Activated T-cell treated with anti-CD3 and anti-CD28 coated beads, Interleukin-2, amount 50 U/mL, for 1 hour (primary cell): ENCODE data around the gene CFAP46.
"Not testable (repeated sequence)": the region's sequence is repeated elsewhere in the genome, so short reads cannot be mapped to it uniquely, and the experiment has no call there.

Experiments used
- DNase-seq: peaks from one replicate; pipeline ENCODE4 v3.0.0-alpha.2; 2020

Gene CFAP46

GRCh38 chr10:132803416-132804210 lies 138.8 kb downstream of the CFAP46 start:
- DNase-seq, result no peak

- no peak for DNase-seq
Measured at GRCh38 chr10:132802694-132803320, 139.6 kb downstream of the CFAP46 start.

- DNase-seq, result no peak
Measured at GRCh38 chr10:132802048-132802447, 140.3 kb downstream of the CFAP46 start.

- DNase-seq, result no peak
Measured at GRCh38 chr10:132799865-132800264, 142.5 kb downstream of the CFAP46 start.

GRCh38 chr10:132798876-132799275 lies 143.5 kb downstream of the CFAP46 start:
- DNase-seq, result no peak

GRCh38 chr10:132798403-132798802 lies 144.0 kb downstream of the CFAP46 start:
- DNase-seq, result no peak

- not testable (repeated sequence) for DNase-seq
Measured at GRCh38 chr10:132797986-132798385, 144.4 kb downstream of the CFAP46 start.

GRCh38 chr10:132796846-132797245 lies 145.5 kb downstream of the CFAP46 start:
- no peak for DNase-seq

- no peak for DNase-seq
Measured at GRCh38 chr10:132793871-132794849, 148.2 kb downstream of the CFAP46 start.

GRCh38 chr10:132793213-132793612 lies 149.2 kb downstream of the CFAP46 start:
- DNase-seq, result no peak

- DNase-seq, result no peak
Measured at GRCh38 chr10:132792796-132793195, 149.6 kb downstream of the CFAP46 start.

GRCh38 chr10:132792099-132792498 lies 150.3 kb downstream of the CFAP46 start:
- DNase-seq, result not testable (repeated sequence)

GRCh38 chr10:132790934-132791829 lies 151.2 kb downstream of the CFAP46 start:
- no peak for DNase-seq

GRCh38 chr10:132790470-132790869 lies 151.9 kb downstream of the CFAP46 start:
- DNase-seq, result no peak

GRCh38 chr10:132789659-132790148 lies 152.7 kb downstream of the CFAP46 start:
- no peak for DNase-seq

GRCh38 chr10:132788831-132789219 lies 153.5 kb downstream of the CFAP46 start:
- no peak for DNase-seq

GRCh38 chr10:132788180-132788830 lies 154.1 kb downstream of the CFAP46 start:
- no peak for DNase-seq

- DNase-seq, result no peak
Measured at GRCh38 chr10:132787495-132788179, 154.7 kb downstream of the CFAP46 start.

- DNase-seq, result no peak
Measured at GRCh38 chr10:132786884-132787494, 155.4 kb downstream of the CFAP46 start.

GRCh38 chr10:132786476-132786883 lies 155.9 kb downstream of the CFAP46 start:
- DNase-seq, result no peak
